Fibroblast of the conjunctiva (primary cell): ENCODE data around the gene SELENON.

ENCODE experiments used
- DNase-seq: peaks from one replicate; pipeline ENCODE4 v3.0.0-alpha.2; 2010; ENCODE audit warnings: low read depth

Gene SELENON, protein sequence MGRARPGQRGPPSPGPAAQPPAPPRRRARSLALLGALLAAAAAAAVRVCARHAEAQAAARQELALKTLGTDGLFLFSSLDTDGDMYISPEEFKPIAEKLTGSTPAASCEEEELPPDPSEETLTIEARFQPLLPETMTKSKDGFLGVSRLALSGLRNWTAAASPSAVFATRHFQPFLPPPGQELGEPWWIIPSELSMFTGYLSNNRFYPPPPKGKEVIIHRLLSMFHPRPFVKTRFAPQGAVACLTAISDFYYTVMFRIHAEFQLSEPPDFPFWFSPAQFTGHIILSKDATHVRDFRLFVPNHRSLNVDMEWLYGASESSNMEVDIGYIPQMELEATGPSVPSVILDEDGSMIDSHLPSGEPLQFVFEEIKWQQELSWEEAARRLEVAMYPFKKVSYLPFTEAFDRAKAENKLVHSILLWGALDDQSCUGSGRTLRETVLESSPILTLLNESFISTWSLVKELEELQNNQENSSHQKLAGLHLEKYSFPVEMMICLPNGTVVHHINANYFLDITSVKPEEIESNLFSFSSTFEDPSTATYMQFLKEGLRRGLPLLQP

DNA sequence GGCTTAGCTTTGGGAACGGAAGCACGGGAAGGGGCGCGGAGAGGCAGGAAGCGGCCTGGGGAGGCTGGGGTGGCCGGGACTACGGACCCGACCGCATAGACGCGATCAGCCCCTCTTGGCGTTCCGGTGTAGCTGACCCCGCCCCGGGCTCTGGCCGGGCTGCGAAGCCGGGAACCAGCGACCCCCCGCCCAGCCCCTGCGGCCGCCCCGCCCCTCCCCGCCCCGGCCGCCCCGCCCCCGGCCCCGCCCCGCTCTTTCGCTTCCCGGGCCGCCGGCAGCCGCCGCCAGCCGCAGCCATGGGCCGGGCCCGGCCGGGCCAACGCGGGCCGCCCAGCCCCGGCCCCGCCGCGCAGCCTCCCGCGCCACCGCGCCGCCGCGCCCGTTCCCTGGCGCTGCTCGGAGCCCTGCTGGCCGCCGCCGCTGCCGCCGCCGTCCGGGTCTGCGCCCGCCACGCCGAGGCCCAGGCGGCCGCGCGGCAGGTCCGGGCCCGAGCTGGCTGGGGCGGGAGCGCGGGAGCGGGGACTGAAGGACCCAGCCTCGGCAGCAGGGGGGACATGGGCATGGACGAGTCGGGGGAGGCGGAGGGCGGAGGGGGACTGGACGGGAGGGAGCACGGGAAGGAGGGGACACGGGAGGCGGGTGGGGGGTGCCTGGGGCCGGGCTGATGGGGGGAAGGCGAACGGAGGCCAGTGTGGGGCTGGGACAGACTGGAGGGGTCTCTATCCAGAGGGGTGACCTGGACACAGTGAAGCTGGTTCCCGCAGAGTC, at the start of gene SELENON:
Gene SELENON, plus strand, starts transcription at position 259 of the 768 bp plus-strand sequence. Its CDS starts 38 bp downstream, at position 297.
- DNase-seq: no peak

DNA sequence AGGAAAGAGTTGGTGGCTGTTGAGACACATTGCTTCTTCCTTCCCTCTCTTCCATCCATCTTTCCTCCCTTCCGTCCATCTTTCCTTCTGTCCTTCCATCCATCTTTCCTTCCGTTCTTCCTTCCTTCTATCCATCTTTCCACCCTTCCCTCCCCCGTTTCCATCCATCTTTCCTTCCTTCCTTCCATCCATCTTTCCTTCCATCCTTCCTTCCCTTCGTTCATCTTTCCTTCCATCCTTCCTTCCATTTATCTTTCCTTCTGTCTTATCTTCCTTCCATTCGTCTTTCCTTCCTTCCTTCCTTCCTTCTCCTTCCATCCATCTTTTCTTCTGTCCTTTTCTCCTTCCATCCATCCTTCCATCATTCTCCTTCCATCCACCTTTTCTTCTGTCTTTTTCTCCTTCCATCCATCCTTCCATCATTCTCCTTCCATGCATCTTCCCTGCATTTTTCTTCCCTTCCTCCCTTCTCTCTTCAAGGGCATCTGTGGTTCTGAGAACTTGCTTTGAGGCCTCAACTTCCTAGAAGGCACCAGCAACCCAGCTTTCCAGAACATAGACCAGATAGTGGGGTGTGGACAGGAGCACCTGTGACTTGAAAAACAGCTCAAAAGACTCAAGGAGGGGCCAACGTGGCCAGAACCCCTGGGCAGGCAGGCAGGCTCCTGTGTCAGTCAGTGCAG, 48.9 kb upstream of the SELENON start:
- DNase-seq: no peak

DNA sequence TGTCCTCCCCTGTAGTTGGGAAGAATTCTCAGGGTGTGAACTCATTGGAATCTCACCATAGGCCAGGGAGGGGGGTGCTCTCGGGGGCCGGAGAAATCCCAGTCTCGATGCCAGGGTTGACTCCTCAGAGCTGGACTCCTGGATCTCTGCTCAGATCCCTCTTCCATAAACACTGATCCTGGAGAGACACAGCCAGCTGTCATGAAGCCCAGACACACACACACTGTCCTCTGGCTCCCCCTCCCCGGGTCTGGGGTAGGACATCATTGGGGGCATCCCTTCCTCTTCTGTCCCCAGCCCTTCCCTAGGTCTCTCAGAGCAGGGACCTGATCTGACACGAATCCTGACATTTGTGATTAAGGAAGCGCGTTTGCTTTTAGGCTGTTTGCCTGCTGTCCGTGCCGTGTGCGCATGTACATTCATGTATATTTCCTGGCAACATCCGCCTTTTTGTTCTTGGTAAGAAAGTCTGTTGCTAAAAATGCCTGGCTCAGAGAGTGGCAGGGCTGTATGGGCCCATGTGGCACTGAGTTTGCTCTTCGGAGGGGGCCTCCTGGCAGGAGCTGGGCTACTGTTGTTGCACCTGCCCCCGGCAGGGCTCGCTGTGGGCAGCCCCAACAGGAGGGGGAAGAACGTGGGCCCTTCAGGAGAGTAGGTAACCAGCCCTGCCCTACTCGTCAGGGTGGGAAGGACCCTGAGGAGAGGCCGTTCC, 45.4 kb upstream of the SELENON start:
- DNase-seq: no peak

GRCh38 chr1:25755475-25756125, 44.4 kb upstream of the SELENON start:
- no peak for DNase-seq

- no peak for DNase-seq
These were observed 43.8 kb upstream of the SELENON start for GRCh38 chr1:25756215-25756614.

- DNase-seq: no peak
These were observed 42.7 kb upstream of the SELENON start for GRCh38 chr1:25757151-25757845.

- DNase-seq: no peak
These were observed 42.2 kb upstream of the SELENON start for GRCh38 chr1:25757846-25758185.

DNA sequence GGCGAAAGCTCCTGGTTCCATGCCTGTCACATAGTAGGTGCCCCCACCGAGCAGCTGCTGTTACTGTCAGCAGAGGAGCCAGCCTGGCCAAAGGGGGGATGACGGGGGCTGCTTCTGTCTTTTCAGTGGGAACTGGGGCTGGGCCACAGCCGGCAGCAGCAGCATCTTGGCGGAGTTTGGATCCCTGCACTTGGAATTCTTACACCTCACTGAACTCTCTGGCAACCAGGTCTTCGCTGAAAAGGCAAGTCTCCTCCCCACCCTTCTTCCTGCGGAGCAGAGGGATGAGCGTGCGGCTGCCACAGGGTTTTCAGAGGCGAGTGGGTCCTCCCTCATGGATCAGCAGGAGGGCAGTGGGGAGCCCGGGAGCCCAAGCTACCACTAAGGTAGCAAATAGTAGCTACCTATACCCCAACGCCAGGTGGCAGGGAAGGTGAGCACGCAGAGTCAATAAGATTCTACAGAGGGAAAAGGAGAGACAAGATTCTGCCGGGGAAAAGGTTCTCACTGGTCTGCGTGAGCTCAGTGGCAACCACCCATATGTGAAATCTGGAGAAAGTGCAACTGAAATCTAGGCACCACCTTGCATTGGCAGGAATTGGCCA, 41.4 kb upstream of the SELENON start:
- DNase-seq: no peak

DNA sequence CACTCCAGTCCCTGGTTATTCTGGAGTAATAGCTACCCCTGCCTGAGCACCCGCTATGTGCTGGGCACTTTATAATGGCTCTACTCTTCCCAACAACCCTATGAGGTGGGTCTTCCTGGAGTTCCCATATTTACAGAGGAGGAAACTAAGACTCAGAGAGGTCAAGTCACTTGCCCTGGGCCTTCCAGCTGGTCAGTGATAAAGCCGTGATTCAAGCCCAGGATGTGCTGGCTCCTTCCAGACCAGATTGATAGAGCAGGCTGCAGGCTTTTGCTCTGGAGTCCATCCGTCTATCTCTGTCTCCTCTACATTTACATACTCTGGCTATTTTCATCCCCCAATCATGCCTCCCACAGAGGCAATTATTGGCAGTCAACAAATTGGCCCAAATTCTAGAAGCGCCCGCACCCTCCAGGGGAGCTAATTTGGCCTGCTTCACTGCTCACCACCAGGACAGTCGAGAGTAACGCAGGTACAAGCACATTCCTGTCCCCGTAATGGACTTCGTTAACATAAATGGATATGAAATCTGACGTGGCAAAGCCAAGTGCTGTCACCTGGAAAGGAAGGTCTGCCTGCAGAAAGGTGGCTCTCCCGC, 39.8 kb upstream of the SELENON start:
- DNase-seq: no peak

DNA sequence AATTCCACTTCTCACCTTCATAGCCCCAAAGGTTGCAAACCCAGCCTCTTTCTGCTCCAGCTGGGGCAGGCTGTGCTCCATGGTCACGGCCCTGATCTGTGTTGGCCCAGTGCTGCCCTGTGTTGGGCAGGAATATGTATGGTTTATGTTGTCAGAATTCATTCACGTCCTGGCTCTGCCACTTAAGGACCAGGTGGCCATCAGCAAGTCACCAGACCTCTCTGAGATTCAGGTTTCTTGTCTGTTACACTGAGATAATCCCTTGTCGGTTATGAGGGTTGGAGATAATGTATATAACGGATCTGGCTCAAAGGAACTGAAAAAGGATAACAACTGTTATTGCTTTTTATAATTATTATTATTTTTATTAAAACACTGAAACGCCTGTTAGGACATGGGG, 39.1 kb upstream of the SELENON start:
- no peak for DNase-seq

GRCh38 chr1:25763493-25763892, 36.5 kb upstream of the SELENON start:
- no peak for DNase-seq

DNA sequence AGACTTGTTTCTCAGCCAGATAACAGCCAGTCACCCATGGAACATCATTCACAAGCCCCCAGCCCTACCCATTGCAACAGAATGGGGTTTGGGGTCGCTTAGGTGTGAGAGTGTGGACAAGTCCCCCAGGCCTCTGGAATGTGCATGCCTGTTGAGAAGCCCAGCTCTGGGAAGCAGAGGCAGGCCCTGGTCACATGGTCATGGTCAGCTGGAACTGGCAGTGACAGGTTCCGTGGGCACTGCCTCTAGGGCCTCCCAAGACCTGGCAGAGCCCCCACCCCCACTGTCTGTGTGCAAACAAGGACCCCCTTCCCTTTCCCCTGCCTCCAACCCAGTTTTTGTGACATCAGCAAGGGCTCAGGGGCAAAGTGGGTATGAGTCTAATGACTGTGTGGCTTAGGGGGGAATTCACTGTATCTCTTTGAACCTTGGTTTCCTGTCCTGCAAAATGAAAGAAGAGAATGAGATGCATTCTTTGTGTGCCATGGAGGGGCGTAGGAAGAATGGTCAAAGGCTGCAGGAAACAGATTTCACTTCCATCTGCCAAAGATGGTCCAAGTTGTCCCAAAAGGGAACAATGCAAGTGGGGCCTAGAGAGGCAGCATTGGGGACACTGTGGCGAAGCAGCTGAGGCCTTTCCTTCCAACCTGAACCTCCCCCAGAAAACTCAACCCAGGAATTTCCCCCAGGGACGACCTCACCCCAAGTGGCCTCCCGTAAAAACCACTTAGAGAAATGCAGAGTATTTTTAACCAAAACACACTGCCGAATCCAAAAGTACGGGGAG, 34.7 kb upstream of the SELENON start:
- no peak for DNase-seq

GRCh38 chr1:25765923-25766589, 33.9 kb upstream of the SELENON start:
- DNase-seq: no peak

DNA sequence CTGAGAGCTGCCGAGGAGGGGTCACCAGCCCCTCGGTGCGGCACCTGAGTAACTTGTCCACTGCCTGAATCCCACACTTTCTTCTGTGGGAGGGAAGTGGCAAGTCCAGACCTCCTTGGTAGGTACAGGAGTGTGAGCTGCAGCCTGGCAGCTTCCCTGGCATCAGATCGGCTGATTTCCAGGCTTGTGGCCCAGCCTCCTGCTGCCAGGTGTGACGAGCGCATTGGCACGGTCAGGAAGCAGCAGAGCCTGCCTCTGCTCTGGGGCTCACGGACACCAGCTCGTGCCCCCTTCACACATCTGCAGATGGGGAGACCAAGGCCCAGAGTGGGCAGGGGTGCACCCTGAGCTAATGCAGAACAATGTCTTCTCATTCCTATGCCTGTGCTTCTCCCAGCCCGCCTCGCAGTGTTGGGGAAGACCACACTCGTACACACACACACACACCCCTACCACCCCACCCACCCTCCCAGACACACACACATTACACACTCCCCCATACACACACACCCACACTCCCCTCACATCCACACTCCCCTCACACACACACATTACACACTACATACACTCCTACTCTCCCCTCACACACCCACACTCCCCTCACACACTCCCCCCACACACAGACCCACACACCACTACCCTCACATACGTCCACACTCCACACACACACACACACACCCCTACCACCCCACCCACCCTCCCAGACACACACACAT, 33.1 kb upstream of the SELENON start:
- DNase-seq: no peak

DNA sequence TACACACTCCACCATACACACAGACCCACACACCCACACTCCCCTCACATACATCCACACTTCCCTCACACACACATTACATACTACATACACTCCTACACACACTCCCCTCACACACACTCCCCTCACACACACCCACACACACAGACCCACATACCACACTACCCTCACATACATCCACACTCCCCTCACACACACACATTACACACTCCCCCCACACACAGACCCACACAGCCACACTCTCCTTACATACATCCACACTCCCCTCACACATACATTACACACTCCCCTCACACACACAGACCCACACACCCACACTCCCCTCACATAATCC, 32.6 kb upstream of the SELENON start:
- no peak for DNase-seq

GRCh38 chr1:25768999-25769398, 31.0 kb upstream of the SELENON start:
- DNase-seq: no peak

GRCh38 chr1:25769625-25770383, 30.2 kb upstream of the SELENON start:
- DNase-seq: no peak
